C4-2B (cell line): ENCODE measurements around the gene ME3.

ENCODE experiments used
- CTCF ChIP-seq: fragments of 450-650 bp; conservative IDR thresholded peaks from 2 replicates; pipeline ENCODE4 v1.5.1; 2017; ENCODE audit warnings: mild to moderate bottlenecking
- ZFX ChIP-seq: fragments of 450-650 bp; IDR thresholded peaks from 2 replicates; pipeline ENCODE4 v1.6.1; 2017

GRCh38 chr11:86449993-86450629 lies 222.3 kb downstream of the ME3 start:
- TF ChIP-seq CTCF (no peak), ZFX (no peak)
